ENCODE measurements around the gene HIPK3. TPM values are rescaled to one million over a fixed set of nuclear protein-coding genes. Genes with fewer than 3 reads are reported as not detected.
A peak's percentile ranks its signal among the peaks of the same experiment; 100 is the strongest.

Gene HIPK3
- total RNA-seq: 100 to 1,000 TPM in 4 of 6 donors, 10 to 100 TPM in 2; 63.9 to 149 (median 133) TPM

DNA sequence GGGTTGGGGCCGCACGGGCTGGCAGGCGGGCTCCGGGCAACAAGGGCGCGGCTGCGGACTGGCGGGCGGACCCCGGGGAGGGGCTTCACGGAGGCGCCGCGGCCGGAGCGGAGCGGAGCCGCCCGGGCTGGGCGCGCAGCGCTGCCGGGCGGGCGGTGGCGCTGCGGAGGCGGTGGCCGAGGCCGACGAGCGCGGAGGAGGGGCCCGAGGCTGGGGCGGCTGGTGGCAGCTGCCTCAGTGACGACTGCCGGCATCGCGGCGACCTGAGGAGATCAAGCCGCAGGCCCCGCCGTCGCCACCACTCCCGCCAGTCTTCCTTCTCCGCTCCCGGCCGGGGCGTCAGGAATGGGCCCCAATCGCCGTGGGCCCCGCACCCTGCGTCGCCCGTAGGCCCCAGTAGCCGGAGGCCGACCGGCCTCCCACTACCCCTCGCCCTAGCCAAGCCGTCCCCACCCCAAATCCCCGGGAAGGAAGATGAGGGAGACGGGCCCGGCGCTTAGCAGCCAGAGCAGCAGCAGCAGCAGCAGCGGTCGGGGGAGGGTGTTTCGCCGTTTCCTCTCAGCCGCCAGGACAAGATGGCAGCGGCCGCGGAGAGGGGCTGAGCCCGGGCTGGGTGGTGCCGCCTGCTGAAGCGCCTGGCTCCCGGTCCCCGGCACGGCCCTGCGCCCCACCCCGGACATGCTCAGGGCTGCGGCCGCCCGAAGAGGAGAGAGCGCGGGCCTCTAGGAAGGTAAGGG lies at the start of gene HIPK3:
HIPK3 (plus strand) TSS at position 222 of the 737 bp plus-strand sequence.
- peak within 1 kb of the TSS; percentile 53 to 86 (median 74) for H3K4me3 ChIP-seq
- H3K9me3 ChIP-seq: no peaks in the 10 kb centered on the region
- peak; percentile 91 to 97 for DNase-seq
- H3K27me3 ChIP-seq: no peaks in the 10 kb centered on the region
- ATAC-seq (ENCODE audit: low FRiP score in 2 of 2): peak; percentile 93 to 95
- H3K27ac ChIP-seq: peak within 1 kb of the TSS; percentile 98 to 100 (median 100)
- H3K36me3 ChIP-seq: no peaks in the 10 kb centered on the region
- TF ChIP-seq, protein P1, sequence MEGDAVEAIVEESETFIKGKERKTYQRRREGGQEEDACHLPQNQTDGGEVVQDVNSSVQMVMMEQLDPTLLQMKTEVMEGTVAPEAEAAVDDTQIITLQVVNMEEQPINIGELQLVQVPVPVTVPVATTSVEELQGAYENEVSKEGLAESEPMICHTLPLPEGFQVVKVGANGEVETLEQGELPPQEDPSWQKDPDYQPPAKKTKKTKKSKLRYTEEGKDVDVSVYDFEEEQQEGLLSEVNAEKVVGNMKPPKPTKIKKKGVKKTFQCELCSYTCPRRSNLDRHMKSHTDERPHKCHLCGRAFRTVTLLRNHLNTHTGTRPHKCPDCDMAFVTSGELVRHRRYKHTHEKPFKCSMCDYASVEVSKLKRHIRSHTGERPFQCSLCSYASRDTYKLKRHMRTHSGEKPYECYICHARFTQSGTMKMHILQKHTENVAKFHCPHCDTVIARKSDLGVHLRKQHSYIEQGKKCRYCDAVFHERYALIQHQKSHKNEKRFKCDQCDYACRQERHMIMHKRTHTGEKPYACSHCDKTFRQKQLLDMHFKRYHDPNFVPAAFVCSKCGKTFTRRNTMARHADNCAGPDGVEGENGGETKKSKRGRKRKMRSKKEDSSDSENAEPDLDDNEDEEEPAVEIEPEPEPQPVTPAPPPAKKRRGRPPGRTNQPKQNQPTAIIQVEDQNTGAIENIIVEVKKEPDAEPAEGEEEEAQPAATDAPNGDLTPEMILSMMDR (IDR thresholded peaks at IDR 0.05): peak; percentile 37 to 79 (median 74)
- TF ChIP-seq POLR2A (IDR thresholded peaks at IDR 0.05) (peak; percentile 86 to 97 (median 88)), POLR2AphosphoS5 (IDR thresholded peaks at IDR 0.05) (peak; percentile 65 to 74), EP300 (IDR thresholded peaks at IDR 0.05) (no peak)
- H3K4me1 ChIP-seq: peaks cover 19 to 40% (median 23%) of the 10 kb centered on the region in 4 donors
- 0 to 1% methylated on average over 19 to 57 of the region's 85 CpGs for WGBS, 2 donors

DNA sequence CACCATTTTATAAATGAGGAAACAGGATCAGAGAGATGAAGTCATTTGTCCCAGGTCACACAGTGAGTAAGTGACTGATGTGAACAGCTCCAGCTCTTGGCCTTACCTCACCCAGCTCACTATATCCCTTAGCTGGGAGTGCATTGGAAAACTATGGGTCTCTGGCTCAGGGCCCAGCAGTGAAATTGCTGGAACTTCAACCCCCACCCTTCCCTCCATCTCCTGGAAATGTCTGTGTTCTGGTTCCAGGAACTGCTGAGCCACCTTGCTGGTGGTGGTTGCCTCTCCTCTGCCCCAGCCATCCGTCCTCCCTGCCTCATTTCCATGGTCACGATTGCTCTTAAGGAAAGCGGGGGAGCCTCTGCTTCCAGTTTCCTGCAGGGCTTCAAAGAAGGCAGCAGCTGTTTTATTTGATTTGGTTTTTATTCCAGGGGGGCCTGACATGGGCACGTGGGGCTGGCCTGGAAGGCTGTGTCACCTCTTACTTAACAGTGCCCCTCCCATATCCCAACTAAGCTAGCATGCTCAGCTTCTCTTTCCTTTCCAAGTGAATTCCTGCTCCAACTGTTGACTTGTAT lies 49.7 kb upstream of the HIPK3 start:
- DNase-seq (no peak), ATAC-seq (ENCODE audit: low FRiP score in 2 of 2) (peak in 1 of 2 donors; percentile 62)
- Histone ChIP-seq H3K9me3 (no peaks in the 10 kb centered on the region), H3K27ac (no peak overlapping the region), H3K4me3 (no peak overlapping the region), H3K36me3 (no peaks in the 10 kb centered on the region), H3K27me3 (no peaks in the 10 kb centered on the region), H3K4me1 (peaks cover 3 to 12% (median 8%) of the 10 kb centered on the region in 4 donors)
- WGBS, 2 donors: 34 to 55% methylated on average over 4 of the region's 4 CpGs
- TF ChIP-seq POLR2A (IDR thresholded peaks at IDR 0.05) (no peak), EP300 (IDR thresholded peaks at IDR 0.05) (no peak), POLR2AphosphoS5 (IDR thresholded peaks at IDR 0.05) (no peak)
- TF ChIP-seq, protein P1 (IDR thresholded peaks at IDR 0.05): no peak

GRCh38 chr11:33208150-33208549 lies 49.0 kb upstream of the HIPK3 start:
- no peak overlapping the region for H3K27ac ChIP-seq
- ATAC-seq (ENCODE audit: low FRiP score in 2 of 2) (no peak), DNase-seq (no peak)
- H3K27me3 ChIP-seq: no peaks in the 10 kb centered on the region
- no peaks in the 10 kb centered on the region for H3K36me3 ChIP-seq
- no peaks in the 10 kb centered on the region for H3K9me3 ChIP-seq
- H3K4me3 ChIP-seq: no peak overlapping the region
- peaks cover 3 to 12% (median 8%) of the 10 kb centered on the region in 4 donors for H3K4me1 ChIP-seq
- WGBS, 2 donors: 87 to 100% methylated on average over 1 of the region's 1 CpG
- TF ChIP-seq EP300 (IDR thresholded peaks at IDR 0.05): no peak
- no peak for TF ChIP-seq POLR2A (IDR thresholded peaks at IDR 0.05)
- no peak for TF ChIP-seq POLR2AphosphoS5 (IDR thresholded peaks at IDR 0.05)
- TF ChIP-seq, protein P1 (IDR thresholded peaks at IDR 0.05): no peak

- Histone ChIP-seq H3K9me3 (no peaks in the 10 kb centered on the region), H3K4me1 (peaks cover 3 to 12% (median 8%) of the 10 kb centered on the region in 4 donors), H3K27ac (peak overlapping the region in 2 of 4 donors; percentile 45 to 76), H3K36me3 (no peaks in the 10 kb centered on the region), H3K4me3 (no peak overlapping the region), H3K27me3 (no peaks in the 10 kb centered on the region)
- WGBS, 2 donors: 43 to 51% methylated on average over 3 of the region's 3 CpGs
- DNase-seq: peak in 1 of 2 donors; percentile 36
- ATAC-seq (ENCODE audit: low FRiP score in 2 of 2): peak in 1 of 2 donors; percentile 64
- TF ChIP-seq POLR2AphosphoS5 (IDR thresholded peaks at IDR 0.05) (no peak), POLR2A (IDR thresholded peaks at IDR 0.05) (no peak), EP300 (IDR thresholded peaks at IDR 0.05) (no peak)
- TF ChIP-seq, protein P1 (IDR thresholded peaks at IDR 0.05): no peak
Measured at GRCh38 chr11:33211153-33211552, 46.0 kb upstream of the HIPK3 start.
